Bronchial epithelial cell (primary cell): ENCODE data around the gene PRR27. TPM values are rescaled to one million over a fixed set of nuclear protein-coding genes. Genes with fewer than 3 reads are reported as not detected.

Source experiments
- DNase-seq: peaks from one replicate; pipeline ENCODE4 v3.0.0-alpha.2; 2010; ENCODE audit warnings: low read depth
- FAIRE-seq: peaks from 2 replicates; lab custom pipeline; 2011; peaks lifted over from hg19 to GRCh38; lab: Jason Lieb, UNC
- H3K27me3 ChIP-seq: 2 replicates; pipeline ENCODE4 v1.5.1; 2011; ENCODE audit warnings: low read length; ENCODE audit not compliant: control insufficient read depth, insufficient read depth
- H3K36me3 ChIP-seq: 2 replicates; pipeline ENCODE4 v1.5.1; 2011; ENCODE audit warnings: low read length; ENCODE audit not compliant: control insufficient read depth, insufficient read depth
- H3K4me3 ChIP-seq: 2 replicates; pipeline ENCODE4 v1.5.1; 2011; ENCODE audit warnings: mild to moderate bottlenecking, low read depth, low read length, control low read depth
- total RNA-seq: library from RNA; depleted of rRNA; stranded (reverse); fragments of >200 nt; gene quantifications from 2 replicates; pipeline ENCODE4 v1.2.1, GENCODE V29; 2014
- TF ChIP-seq, protein P1 (sequence below): IDR thresholded peaks from 2 replicates; pipeline ENCODE4 v1.5.1; 2011; ENCODE audit warnings: mild to moderate bottlenecking, moderate library complexity, low read length, control low read depth, inconsistent platforms; ENCODE audit not compliant: insufficient read depth, severe bottlenecking

PRR27 gene
- total RNA-seq: not detected in 2 replicates

DNA sequence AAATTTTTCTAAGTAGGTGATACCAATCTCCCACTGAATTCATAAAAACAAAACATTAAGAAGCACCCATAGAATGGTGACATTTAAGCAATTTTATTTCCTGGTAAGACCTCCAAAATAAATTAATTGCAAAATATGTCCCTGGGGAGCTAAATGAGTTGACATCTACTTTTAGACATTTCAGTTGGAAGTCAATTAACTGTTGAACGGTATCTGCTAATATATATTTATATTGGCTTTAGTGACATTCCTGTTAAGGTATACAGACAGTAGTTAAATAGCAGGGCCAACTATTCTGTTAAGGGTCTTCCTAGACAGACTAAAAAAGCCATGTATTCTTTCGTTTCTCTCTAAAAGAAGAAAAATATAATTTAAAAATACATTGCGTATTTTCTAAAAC is at the start of gene PRR27:
TSS of gene PRR27 (plus strand) at position 301 of the 400 bp plus-strand sequence. CDS start 139 bp downstream, outside the sequence.
- Histone ChIP-seq H3K4me3 (no peak within 1 kb of the TSS), H3K36me3 (no peaks in the 10 kb centered on the region), H3K27me3 (no peaks in the 10 kb centered on the region)
- TF ChIP-seq, protein P1, sequence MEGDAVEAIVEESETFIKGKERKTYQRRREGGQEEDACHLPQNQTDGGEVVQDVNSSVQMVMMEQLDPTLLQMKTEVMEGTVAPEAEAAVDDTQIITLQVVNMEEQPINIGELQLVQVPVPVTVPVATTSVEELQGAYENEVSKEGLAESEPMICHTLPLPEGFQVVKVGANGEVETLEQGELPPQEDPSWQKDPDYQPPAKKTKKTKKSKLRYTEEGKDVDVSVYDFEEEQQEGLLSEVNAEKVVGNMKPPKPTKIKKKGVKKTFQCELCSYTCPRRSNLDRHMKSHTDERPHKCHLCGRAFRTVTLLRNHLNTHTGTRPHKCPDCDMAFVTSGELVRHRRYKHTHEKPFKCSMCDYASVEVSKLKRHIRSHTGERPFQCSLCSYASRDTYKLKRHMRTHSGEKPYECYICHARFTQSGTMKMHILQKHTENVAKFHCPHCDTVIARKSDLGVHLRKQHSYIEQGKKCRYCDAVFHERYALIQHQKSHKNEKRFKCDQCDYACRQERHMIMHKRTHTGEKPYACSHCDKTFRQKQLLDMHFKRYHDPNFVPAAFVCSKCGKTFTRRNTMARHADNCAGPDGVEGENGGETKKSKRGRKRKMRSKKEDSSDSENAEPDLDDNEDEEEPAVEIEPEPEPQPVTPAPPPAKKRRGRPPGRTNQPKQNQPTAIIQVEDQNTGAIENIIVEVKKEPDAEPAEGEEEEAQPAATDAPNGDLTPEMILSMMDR: no peak
- FAIRE-seq: no peak
- no peak for DNase-seq

DNA sequence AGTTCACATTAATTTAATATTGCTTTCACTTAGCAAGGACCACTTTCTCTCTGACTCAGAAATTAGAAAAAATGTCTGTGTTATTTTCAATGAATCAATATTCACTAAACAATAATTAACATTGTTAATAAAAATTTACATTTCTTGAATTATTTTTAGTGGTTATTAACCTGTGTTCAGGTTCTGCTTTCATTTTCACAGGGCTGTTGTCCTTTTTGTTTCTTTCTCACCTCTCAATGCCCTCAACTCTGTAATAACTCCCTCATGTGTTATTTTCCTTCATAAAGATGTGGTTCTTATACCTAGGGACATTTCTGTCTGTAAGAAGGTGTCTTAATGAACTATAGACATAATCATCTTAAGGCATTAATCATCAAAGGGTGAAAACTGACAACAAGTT is 43.1 kb upstream of the PRR27 start:
- TF ChIP-seq, protein P1: no peak
- DNase-seq (no peak), FAIRE-seq (no peak)
- H3K4me3 ChIP-seq: no peak overlapping the region
- no peaks in the 10 kb centered on the region for H3K27me3 ChIP-seq
- H3K36me3 ChIP-seq: no peaks in the 10 kb centered on the region

DNA sequence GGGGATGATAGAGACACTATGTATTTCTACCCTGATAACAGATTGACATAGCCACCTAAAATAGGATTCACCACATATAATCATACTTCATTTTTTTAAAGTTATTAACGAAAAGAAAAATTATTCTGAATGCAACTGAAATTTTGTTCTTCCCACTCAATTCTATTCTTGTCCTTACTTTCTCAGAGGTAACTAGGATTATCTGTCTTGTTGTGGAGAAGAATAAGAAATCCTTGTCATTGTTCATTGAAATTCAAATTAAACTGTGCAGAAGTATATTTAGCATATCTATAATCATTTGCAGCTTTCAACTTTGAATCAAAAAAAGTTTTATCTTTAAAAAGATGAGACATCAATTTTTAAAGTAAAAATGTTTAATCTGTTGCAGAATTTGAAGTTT is 40.4 kb upstream of the PRR27 start:
- TF ChIP-seq, protein P1: no peak
- no peak for FAIRE-seq

DNA sequence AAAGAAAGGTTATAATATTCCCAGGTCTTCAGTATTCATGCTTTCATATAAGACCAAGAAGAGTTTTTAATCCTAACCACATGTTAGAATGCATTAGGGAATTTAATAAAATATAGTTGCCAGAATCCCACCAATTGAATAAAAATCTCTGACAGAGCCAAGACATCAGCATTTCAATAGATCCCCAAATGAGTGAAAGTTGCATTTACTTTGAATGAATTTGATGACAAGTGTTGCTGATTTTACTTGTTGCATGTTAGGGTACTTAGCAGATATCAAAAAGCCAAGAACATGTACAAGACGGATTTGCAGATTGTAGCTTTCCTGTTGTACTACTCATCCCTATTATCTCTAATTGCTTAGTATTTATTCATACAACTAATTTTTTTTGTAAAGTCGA is 39.9 kb upstream of the PRR27 start:
- DNase-seq: no peak
- Histone ChIP-seq H3K27me3 (no peaks in the 10 kb centered on the region), H3K36me3 (no peaks in the 10 kb centered on the region), H3K4me3 (no peak overlapping the region)
- FAIRE-seq: no peak
- TF ChIP-seq, protein P1: no peak

More for the DNA sequence above, 40.4 kb upstream of the PRR27 start:
- no peak for DNase-seq
- H3K4me3 ChIP-seq: no peak overlapping the region
- H3K36me3 ChIP-seq: no peaks in the 10 kb centered on the region
- no peaks in the 10 kb centered on the region for H3K27me3 ChIP-seq

DNA sequence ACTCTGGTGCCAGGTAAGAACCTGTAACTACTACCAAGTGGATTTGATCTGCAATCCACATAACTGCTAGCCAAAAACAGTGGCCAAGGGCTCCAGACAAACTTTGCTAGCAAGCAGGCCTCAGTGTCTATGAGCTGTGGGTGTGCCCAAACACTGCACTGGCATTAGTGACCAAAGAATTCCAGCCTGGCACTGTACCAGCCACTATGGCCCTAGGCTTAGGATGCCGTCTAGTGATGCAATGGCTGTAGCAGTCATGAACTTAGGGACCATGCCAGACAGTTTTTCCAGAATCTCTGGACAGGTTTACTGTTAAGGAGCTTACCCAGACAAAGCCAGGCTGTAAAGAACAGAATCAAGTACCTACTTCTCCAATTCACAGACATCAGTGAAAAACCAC is 33.7 kb upstream of the PRR27 start:
- TF ChIP-seq, protein P1: no peak

DNA sequence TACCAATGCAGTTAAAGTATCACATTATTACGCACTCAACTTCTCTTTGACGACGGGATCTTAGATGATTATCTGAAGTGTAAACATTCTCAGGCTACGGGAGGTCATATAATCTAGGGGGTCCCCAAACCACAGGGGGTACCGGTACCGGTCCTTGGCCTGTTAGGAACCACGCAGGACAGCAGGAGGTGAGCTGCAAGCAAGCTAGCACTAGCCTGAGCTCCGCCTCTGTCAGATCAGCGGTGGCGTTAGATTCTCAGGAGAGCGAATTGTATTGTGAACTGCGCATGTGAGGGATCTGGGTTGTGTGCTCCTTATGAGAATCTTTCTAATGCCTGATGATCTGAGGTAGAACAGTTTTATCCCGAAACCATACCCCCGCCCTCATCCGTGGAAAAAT is 20.6 kb upstream of the PRR27 start:
- FAIRE-seq: no peak
- Histone ChIP-seq H3K27me3 (no peaks in the 10 kb centered on the region), H3K36me3 (no peaks in the 10 kb centered on the region), H3K4me3 (no peak overlapping the region)
- no peak for DNase-seq
- TF ChIP-seq, protein P1: no peak

More for the DNA sequence above, 33.7 kb upstream of the PRR27 start:
- no peak overlapping the region for H3K4me3 ChIP-seq
- FAIRE-seq (no peak), DNase-seq (no peak)
- no peaks in the 10 kb centered on the region for H3K27me3 ChIP-seq
- no peaks in the 10 kb centered on the region for H3K36me3 ChIP-seq
